Anterior cingulate cortex (tissue), 58 donors: ENCODE results near the gene GSG1L.
A peak's percentile ranks its signal among the peaks of the same experiment; 100 is the strongest.

ENCODE experiments used
- DNase-seq, 58 donors: peaks; one replicate each; lab custom pipeline; 2025; lab: John Stamatoyannopoulos, UW

The GSG1L gene

GRCh38 chr16:27867122-27868110, 196.1 kb downstream of the GSG1L start:
- DNase-seq = peak in 45 of 58 donors; percentile 1 to 61 (median 28)

- no peak for DNase-seq
Measured at GRCh38 chr16:27863377-27863776, 200.1 kb downstream of the GSG1L start.

GRCh38 chr16:27862953-27863352, 200.6 kb downstream of the GSG1L start:
- no peak for DNase-seq

- DNase-seq = no peak
Measured at GRCh38 chr16:27860091-27860490, 203.4 kb downstream of the GSG1L start.

GRCh38 chr16:27859020-27859419, 204.5 kb downstream of the GSG1L start:
- DNase-seq = no peak

GRCh38 chr16:27853651-27854050, 209.9 kb downstream of the GSG1L start:
- no peak for DNase-seq

- DNase-seq = no peak
Measured at GRCh38 chr16:27853101-27853500, 210.4 kb downstream of the GSG1L start.

GRCh38 chr16:27852681-27853080, 210.8 kb downstream of the GSG1L start:
- DNase-seq = no peak

- no peak for DNase-seq
Measured at GRCh38 chr16:27852116-27852515, 211.4 kb downstream of the GSG1L start.

GRCh38 chr16:27851586-27851985, 211.9 kb downstream of the GSG1L start:
- DNase-seq = no peak

- no peak for DNase-seq
Measured at GRCh38 chr16:27849621-27850020, 213.9 kb downstream of the GSG1L start.

GRCh38 chr16:27847030-27847550, 216.4 kb downstream of the GSG1L start:
- no peak for DNase-seq

- DNase-seq = no peak
Measured at GRCh38 chr16:27844826-27845225, 218.7 kb downstream of the GSG1L start.

- no peak for DNase-seq
Measured at GRCh38 chr16:27843800-27844199, 219.7 kb downstream of the GSG1L start.

GRCh38 chr16:27841911-27842310, 221.6 kb downstream of the GSG1L start:
- no peak for DNase-seq

GRCh38 chr16:27841061-27841801, 222.3 kb downstream of the GSG1L start:
- no peak for DNase-seq

- no peak for DNase-seq
Measured at GRCh38 chr16:27840311-27841060, 223.0 kb downstream of the GSG1L start.

GRCh38 chr16:27839419-27839818, 224.1 kb downstream of the GSG1L start:
- DNase-seq = no peak

- DNase-seq = no peak
Measured at GRCh38 chr16:27838536-27839175, 224.9 kb downstream of the GSG1L start.

GRCh38 chr16:27829975-27830374, 233.5 kb downstream of the GSG1L start:
- DNase-seq = no peak
